Fibroblast of pulmonary artery (primary cell): Measurements from ENCODE around the gene FAM120C.

Experiments used
- DNase-seq: peaks from one replicate; pipeline ENCODE4 v3.0.0-alpha.2; 2010; ENCODE audit warnings: low read depth
- H3K4me3 ChIP-seq: replicated peaks from 2 replicates; pipeline ENCODE4 v1.5.1; 2011; ENCODE audit warnings: low read depth, mild to moderate bottlenecking, control low read depth, low read length, moderate library complexity
- CTCF ChIP-seq: IDR thresholded peaks from 2 replicates; pipeline ENCODE4 v1.5.1; 2011; ENCODE audit warnings: mild to moderate bottlenecking, control low read depth, low read length, inconsistent platforms; ENCODE audit errors: missing control alignments

FAM120C gene

GRCh38 chrX:54089191-54089590, 93.9 kb downstream of the FAM120C start:
- no peak for TF ChIP-seq CTCF
- DNase-seq, result no peak
- no peak overlapping the region for H3K4me3 ChIP-seq

- no peak overlapping the region for H3K4me3 ChIP-seq
- no peak for TF ChIP-seq CTCF
- no peak for DNase-seq
Measured at GRCh38 chrX:54087661-54088060, 95.4 kb downstream of the FAM120C start.

- H3K4me3 ChIP-seq, result no peak overlapping the region
- TF ChIP-seq CTCF, result no peak
- no peak for DNase-seq
Measured at GRCh38 chrX:54085666-54086065, 97.4 kb downstream of the FAM120C start.

- peak; percentile 46 for DNase-seq
- no peak for TF ChIP-seq CTCF
- H3K4me3 ChIP-seq, result no peak overlapping the region
Measured at GRCh38 chrX:54076903-54077302, 106.2 kb downstream of the FAM120C start.

GRCh38 chrX:54074826-54075225, 108.2 kb downstream of the FAM120C start:
- TF ChIP-seq CTCF, result no peak
- no peak for DNase-seq
- no peak overlapping the region for H3K4me3 ChIP-seq

GRCh38 chrX:54067766-54068165, 115.3 kb downstream of the FAM120C start:
- TF ChIP-seq CTCF, result no peak

GRCh38 chrX:54066841-54067240, 116.2 kb downstream of the FAM120C start:
- TF ChIP-seq CTCF, result no peak
- no peak overlapping the region for H3K4me3 ChIP-seq
- peak; percentile 14 for DNase-seq

More at GRCh38 chrX:54067766-54068165, 115.3 kb downstream of the FAM120C start:
- no peak overlapping the region for H3K4me3 ChIP-seq
- no peak for DNase-seq
